GM21576 (cell line): ENCODE measurements around the gene SSU72.
"Not testable (repeated sequence)": the region's sequence is repeated elsewhere in the genome, so short reads cannot be mapped to it uniquely, and the experiment has no call there.

Experiments
- ATAC-seq: cut with Tn5 transposase; IDR thresholded peaks from one replicate; pipeline ENCODE4 v1.9.1; 2021; ENCODE audit warnings: mild to moderate bottlenecking, moderate library complexity; ENCODE audit not compliant: unreplicated experiment

Gene SSU72

GRCh38 chr1:1543706-1544099 lies 31.0 kb downstream of the SSU72 start:
- ATAC-seq, result no peak

GRCh38 chr1:1542766-1543705 lies 31.6 kb downstream of the SSU72 start:
- ATAC-seq, result no peak

- no peak for ATAC-seq
These were observed 32.5 kb downstream of the SSU72 start for GRCh38 chr1:1541956-1542765.

- no peak for ATAC-seq
These were observed 33.6 kb downstream of the SSU72 start for GRCh38 chr1:1540818-1541628.

GRCh38 chr1:1540090-1540817 lies 34.4 kb downstream of the SSU72 start, which contains the start of gene TMEM240:
Gene TMEM240, minus strand, starts transcription at chr1:1540624. Its CDS starts 278 bp downstream, at chr1:1540346.
- no peak for ATAC-seq

GRCh38 chr1:1539310-1540089 lies 35.2 kb downstream of the SSU72 start:
- ATAC-seq, result no peak

- no peak for ATAC-seq
These were observed 35.7 kb downstream of the SSU72 start for GRCh38 chr1:1538989-1539309.

GRCh38 chr1:1538334-1538733 lies 36.3 kb downstream of the SSU72 start:
- ATAC-seq, result no peak

- no peak for ATAC-seq
These were observed 36.9 kb downstream of the SSU72 start for GRCh38 chr1:1537626-1538250.

- ATAC-seq, result no peak
These were observed 37.6 kb downstream of the SSU72 start for GRCh38 chr1:1536938-1537546.

GRCh38 chr1:1536019-1536937 lies 38.4 kb downstream of the SSU72 start:
- ATAC-seq, result no peak

GRCh38 chr1:1535201-1536018 lies 39.3 kb downstream of the SSU72 start:
- ATAC-seq, result no peak

- ATAC-seq, result no peak
These were observed 40.1 kb downstream of the SSU72 start for GRCh38 chr1:1534401-1535154.

GRCh38 chr1:1533894-1534291 lies 40.8 kb downstream of the SSU72 start:
- not testable (repeated sequence) for ATAC-seq

- not testable (repeated sequence) for ATAC-seq
These were observed 41.3 kb downstream of the SSU72 start for GRCh38 chr1:1533176-1533893.
